GM19397 (cell line): ENCODE results near the gene GSK3B.
"Not testable (repeated sequence)": the region's sequence is repeated elsewhere in the genome, so short reads cannot be mapped to it uniquely, and the experiment has no call there.

ENCODE experiments used
- ATAC-seq: cut with Tn5 transposase; IDR thresholded peaks from one replicate; pipeline ENCODE4 v1.9.1; 2021; ENCODE audit warnings: mild to moderate bottlenecking, moderate library complexity; ENCODE audit not compliant: unreplicated experiment

The GSK3B gene

DNA sequence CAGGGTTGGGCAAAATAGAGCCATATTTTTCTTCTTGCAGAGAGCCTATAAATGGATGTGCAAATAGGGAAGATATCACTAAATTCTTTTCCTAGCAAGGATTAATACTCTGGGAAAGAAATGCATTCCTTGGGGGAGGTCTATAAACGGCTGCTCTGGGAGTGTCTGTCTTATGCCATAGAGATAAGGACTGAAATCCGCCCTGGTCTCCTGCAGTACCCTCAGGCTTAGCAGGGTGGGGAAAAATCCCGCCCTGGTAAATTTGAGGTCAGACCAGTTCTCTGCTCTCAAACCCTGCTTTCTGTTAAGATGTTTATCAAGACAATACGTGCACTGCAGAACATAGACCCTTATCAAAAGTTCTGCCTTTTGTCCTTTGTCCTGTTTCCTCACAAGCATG, 205.6 kb downstream of the GSK3B start:
- not testable (repeated sequence) for ATAC-seq

DNA sequence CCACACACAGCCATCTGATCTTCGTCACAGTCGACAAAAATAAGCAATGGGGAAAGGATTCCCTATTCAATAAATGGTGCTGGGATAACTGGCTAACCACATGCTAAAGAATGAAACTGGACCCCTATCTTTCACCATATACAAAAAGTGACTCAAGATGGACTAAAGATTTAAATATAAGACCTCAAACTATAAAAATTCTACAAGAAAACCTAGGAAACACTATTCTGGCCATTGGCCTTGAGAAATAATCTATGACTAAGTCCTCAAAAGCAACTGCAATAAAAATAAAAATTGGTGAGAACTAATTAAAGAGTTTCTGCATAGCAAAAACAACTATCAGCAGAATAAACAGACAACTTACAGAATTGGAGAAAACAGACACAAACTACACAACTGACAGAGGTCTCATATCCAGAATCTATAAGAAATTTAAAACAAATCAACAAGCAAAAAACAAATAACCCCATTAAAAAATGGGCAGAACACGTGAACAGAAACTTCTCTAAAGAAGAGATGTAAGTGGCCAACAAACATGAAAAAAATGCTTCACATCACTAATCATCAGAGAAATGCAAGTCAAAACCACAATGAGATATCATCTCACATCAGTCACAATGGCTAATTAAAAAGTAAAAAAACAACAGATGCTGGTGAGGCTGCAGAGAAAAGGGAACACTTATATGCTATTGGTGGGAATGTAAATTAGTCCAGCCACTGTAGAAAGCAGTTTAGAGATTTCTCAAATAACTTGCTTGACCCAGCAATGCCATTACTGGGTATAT, 208.3 kb downstream of the GSK3B start:
- ATAC-seq = no peak

DNA sequence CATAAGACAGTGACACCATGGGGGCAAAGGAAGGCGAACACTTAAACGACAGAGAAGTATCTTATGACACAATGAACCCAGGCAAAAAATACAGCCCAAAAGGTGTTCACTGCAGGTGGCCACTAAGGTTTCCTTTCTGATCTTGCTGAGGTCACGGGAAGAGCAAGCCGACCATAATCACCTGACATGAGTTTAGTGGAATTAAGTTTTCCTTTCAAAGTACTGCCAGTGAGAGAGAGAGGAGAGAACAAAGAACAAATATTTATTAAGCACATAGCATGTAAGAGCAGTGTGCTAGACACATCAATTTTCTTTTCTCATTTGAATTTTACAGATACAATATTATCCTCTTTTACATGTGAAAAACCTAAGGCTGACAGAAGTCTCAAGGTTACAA, 210.1 kb downstream of the GSK3B start:
- ATAC-seq = no peak

DNA sequence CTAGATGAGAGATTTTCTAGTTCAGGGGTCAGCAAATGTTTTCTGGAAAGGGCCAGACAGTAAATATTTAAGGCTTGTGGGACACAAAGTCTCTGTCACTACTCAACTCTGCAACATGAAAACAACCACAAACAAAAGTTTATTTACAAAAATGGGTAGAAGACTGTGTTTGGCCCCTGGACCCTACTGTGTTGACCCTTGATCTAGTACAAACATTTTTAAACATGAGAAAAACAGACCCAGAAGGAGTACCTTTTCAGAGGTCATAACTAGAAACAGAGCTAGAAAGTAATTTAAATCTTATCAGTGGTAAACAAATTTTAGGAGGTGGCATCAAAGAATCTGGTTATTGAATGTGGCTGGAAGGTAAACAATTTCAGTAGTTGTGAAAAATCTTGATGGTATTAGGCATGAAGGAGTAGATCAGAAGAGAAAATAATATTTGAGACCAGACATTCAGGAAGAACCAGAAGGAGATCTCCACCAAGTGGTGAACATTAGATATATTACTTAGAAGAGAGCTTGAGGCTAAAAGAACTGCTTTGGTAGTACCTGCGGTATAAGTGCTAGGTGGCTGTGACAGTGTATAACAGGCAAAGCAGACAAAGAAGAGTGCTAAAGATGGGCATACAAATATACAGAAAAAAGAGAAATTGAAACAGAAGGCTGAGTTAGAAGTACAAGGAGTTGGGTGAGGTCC, 210.6 kb downstream of the GSK3B start:
- no peak for ATAC-seq

DNA sequence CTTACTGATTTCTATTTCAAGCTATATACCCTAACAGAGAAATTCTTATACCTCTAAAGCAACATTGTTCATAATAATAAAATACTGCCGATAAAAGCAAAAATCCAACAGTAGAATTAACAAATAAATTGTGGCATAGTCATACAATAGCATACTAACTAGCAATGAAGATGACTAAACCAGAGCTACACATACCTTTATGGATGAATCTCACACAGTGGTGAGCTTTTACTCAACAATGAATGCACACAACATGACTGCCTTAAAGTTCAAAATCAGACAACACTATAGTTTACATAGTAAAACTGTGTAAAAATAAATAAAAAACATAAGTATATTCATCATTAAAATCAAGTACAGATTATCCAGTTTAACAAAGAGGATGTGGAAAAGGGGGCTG, 213.3 kb downstream of the GSK3B start:
- no peak for ATAC-seq

DNA sequence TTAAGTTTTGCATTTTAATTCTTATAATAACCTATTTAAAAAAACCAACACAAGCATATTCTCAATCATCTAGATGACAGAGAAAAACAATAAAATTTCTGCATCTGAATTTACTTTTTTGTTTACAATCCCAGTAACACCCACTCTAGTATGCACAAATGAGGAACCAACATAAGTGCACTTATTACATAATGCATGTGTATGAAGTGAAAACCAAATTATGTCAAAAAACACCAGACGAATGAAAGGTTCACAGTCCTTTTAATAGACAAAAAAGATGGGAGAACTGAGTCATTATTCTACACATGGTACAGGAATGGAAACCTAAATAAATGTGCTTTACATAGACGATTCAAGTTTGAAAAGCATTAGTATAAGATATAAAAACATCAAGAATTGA, 220.6 kb downstream of the GSK3B start:
- ATAC-seq = no peak

DNA sequence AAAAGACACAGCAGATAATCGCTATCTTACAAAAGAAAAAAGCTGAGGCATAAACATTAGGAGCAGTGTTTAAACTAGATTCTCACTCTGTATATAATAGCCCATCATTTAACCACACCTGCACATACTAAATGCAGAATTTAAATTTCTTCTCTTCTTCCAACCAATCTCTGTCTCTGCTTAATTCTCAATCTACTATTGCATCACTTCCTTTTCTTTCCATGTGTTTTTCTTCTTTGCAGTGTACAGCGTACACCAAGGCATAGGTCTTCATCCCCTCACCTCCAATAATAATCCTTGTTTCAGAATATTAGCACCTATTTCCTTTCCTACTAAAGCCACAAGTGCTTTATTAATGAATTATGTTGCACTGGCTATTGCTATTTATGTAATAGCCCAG, 221.5 kb downstream of the GSK3B start:
- ATAC-seq = no peak

DNA sequence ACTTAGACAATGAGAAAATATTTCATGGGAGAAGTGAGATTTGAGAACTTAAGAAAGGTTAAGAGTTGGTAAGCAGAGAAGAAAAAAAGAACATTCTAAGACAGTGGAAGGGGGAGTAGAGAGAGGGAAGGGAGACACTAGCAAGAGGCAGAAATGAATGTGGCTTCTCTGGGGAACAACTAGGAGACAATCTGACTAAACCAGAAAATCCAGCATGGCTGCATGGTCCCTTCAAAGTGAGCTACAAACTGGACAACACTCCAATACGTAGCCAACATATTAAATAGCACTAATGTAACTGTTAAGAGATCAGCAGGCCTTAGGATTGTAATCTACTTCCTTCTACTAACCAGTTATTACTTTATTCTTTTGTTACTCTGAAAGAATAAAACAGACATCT, 222.7 kb downstream of the GSK3B start:
- no peak for ATAC-seq

DNA sequence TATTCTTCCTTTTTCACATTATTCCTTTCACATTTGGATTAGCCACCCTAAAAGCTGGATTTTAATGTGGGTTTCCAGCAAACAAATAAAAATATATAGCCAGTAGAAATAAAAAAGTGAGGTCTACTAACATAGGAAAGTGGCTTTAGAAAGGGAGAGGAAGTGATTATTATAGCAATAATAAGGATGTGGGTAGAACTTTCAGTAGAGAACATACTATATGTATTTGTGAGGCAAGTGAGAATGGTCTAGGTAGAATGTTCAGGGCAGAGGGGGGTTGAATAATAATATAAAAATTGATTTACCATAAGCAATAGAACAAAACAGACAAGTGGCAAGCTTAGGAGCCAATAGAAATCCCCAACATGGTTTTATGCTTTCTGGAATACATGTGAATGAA, 223.7 kb downstream of the GSK3B start:
- no peak for ATAC-seq

DNA sequence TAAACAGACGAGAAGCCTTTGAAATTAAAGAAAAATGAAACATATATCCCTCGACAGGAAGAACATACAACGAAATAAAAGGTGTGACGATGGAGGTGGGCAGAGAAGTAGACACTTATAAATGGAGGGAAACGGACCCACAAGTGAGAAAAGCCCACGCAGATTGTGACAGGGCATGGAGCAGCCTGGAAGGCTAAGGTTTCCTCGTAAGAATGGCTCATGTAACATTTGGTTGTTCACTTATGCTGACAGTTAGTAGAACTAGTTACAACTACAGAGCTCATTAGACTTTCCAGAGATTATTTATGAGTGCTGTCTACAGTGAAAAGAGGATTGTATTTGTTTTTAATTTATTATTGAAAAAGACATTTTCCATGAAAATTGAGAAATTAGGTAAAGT, 229.8 kb downstream of the GSK3B start:
- no peak for ATAC-seq

DNA sequence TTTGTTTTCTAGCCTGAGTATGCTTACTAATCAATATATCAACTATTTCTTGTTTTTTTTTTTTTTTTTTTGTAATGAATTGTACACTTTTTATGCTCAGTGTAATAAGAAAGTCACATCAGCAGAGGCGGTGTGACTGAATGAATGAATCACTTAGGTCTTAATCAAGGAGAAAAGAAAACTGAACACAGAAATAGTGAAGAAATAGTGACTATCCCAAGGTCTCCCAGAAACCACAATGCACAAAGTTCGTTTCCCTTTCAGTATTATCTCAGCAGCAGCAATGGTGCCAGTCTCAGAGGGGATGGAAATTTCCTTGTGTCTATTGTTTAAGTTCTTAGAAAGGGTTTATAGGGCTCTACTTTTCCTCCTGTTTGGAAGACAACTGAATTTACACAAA, 231.6 kb downstream of the GSK3B start:
- no peak for ATAC-seq

DNA sequence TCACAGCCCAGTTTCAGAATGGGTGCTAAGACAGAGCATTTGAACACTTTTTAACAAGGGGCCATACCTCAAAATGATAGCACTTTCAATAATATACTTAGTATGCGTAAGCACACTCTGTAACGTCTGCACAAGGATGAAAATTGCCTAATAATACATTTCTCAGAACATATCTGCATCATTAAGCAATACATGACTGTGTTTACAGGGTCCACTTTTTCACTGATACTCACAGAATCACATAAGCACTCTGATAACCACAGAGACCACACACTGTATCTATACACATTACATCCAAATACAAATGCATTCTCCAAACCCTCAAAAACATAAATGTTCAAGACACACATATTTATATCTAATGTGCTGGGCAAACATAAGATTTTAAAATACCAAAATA, 232.6 kb downstream of the GSK3B start:
- no peak for ATAC-seq

DNA sequence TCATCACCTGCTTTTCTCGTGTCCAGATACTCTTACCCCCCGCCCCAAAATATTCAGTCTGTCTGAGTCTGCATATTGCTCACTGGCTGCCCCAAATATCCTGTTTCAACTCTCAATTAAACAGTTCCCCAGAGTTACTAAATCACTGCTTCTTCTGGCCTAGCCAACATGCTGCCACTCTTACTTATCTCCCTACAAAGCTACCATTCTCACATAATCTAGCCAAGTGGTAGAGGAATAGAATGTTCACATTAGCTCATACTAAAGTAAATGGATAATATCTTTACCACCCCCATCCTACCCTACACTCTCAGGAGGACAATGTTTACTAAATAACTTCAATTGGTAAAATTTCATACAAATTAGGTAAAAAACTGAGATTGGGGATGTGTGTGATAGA, 234.5 kb downstream of the GSK3B start:
- ATAC-seq = no peak

DNA sequence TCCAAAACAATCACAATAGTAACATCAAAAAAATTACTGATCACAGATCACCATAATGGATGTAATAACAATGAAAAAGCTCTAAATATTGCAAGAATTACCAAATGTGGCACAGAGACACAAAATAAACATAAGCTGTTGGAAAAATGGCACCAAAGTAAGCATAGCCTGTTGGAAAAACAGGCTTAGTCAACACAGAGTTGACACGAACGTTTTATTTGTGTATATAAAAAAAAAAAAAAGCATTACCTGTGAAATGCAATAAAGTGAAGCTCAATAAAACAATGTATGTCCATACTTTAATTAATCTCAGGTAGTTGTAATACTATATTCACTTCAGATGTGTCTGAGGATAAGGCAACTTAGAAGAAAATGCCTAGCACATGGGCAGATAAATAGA, 235.3 kb downstream of the GSK3B start:
- no peak for ATAC-seq

DNA sequence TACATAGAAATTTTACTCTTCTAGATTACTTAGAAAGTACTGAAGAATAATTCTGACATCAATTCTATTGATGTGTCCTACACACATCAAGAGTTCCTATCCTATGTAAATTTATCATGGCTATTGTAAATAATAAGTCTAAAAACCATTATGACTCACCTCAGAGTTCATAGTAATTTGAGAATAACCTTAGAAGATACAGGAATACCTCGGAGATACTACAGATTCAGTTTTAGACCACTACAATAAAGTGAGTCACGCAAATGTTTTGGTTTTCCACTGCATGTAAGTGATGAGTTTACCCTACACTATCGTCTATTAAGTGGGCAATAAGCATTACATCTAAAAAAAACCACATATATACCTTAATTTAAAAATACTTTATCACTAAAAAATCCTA, 237.6 kb downstream of the GSK3B start:
- ATAC-seq = no peak

DNA sequence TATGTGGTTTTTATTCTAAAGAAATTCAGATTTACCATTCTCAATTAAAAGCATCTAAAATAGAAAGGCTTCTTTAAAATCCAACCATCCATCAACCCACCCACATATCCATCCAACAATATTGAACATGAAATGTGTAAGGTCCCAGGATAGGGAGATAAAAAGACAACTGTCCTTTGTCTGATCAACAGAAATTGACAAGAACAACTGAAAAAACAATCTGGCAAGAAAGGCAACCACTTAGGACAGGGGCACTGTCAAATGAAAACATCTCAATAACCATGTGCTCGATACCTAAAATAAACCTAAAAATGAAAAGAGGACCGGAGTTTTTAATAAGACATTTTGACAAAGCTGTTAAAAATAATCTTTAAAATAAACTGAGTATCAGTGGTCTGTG, 245.1 kb downstream of the GSK3B start:
- no peak for ATAC-seq

DNA sequence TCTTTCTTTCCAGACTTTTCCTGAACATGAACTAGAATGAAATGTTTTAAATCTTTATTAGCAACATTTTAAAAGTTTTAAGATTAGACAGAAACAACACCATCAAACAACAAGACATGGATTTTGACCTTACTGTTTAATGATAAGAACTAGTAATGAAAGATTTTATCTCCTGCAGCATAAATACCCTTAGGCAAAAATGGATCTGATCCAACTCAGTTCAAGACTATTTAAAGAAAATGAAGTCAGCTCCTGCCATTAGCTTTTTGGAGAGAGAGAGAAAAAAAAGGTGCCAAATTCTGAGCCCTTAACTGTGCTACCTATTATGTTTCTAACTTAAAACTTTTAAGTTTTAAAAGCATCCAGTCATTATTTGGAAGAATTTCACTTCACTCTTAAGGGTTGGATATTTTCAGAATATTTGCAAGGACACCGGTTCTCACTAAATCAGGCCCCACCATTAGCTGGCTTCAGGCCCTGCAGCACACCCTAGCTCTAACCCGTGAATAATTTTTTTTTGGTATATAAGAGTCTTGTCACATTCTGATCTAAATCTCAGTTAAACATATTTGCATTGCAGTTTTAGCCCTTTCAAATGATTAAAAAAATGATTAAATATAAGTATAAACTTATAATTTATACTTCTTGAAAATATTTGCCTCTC, 252.3 kb downstream of the GSK3B start:
- ATAC-seq = no peak

DNA sequence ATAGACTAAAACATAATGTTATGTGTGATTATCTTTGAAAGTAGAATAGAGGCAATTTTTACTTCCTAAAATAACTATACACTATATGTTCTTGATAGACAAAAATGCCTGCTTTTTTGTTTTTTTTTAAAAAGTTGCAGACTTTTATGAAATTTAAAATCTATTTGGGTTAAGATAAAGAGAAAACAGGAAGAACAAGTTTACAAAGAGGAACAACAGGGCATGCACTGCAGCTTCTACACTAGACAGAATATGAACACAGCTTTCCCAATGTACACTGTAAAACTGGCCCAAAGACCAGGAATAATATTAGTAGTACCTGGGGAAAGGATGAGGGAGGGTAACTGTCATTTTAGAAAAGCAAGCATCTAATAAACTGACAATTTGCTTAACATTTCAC, 258.7 kb downstream of the GSK3B start:
- ATAC-seq = no peak

DNA sequence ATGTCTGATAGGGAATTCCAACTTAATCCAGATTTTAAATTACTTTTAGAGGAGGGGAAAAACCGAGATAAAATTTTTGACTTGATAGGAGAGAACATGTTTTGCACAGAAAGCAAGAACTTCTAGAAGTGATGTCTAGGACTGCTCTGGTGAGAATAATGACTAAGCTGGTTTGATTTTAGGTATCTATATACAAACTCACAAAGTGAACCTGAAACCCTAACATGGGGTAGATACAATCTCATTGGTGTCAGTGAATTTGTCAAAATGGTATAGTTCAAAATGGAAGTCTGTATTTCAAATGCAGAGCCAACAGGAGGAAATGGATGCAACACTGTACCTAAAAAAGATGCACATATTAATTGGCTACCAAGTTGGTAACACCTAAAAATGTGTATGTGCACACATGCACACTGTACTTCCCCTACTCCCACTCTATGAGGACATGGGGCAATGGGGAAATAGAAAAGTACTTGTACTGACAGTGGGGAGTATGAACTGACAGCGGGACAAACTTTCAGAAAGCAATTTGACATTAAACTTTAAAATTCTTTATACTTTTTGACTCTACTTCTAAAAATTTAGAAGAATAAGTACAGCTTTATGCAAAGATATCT, 259.4 kb downstream of the GSK3B start:
- no peak for ATAC-seq

DNA sequence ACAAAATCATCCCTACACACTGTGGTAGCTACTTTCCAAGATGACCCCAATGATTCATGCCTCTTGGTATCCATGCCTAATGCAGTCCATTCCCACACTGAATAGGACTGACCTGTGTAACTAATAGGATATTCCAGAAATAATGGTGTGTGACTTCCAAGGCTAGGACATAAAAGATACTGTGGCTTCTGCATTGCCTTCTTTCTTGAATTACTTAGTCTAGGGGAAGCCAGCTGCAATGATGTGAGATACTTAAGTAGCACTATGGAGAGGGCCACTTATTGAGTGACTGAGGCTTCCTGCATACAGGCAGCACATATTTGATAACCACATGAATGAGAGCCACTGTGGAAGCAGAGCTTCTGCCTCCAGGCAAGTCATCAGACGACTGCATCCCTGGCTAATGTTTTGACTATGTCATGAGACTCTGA, 262.3 kb downstream of the GSK3B start:
- no peak for ATAC-seq

DNA sequence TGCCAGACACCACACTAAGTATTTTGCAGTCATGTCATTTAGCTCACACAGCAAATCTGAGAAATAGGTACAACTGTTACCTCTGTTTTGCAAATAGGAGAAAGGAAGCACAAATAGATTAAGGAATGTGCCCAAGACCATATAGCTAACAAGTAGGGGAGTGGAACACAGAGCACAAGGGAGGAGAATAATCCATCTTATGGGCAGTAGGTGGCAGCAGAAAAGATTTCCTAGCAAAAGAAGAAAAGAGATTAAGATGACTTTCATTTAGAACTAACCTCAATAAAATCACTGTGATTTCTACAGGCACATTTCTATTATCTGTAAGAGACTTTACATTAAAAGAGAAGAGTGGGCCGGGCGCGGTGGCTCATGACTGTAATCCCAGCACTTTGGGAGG, 263.2 kb downstream of the GSK3B start:
- no peak for ATAC-seq

DNA sequence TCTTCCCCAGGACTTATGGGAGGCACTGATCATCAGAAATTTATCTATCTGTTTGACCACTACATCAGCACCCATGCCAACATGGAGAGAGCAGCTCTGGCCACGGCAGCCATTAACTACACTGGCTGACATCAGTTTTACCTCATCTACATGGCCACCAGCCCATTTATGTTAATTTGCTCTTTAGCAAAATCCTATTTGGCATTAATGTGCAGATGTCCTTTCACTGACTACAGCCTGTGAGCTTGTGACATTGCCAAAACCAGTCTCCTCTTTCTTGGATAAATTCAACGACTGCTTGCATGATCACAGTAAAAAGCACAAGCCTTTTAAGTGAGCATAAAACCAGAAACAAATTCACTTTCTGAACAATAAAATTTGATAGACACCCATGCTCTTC, 264.8 kb downstream of the GSK3B start:
- no peak for ATAC-seq
